Right renal pelvis (tissue), 4 donors: ENCODE measurements around the gene CCR2. TPM values are rescaled to one million over a fixed set of nuclear protein-coding genes. Genes with fewer than 3 reads are reported as not detected.
"Not testable (repeated sequence)": the region's sequence is repeated elsewhere in the genome, so short reads cannot be mapped to it uniquely, and the experiment has no call there.

ENCODE experiments used
- DNase-seq, 4 donors: peaks; one replicate each; pipeline ENCODE4 v3.0.0-alpha.2; 2013; ENCODE audit warnings: low read depth in 4 of 4, low spot score in 3 of 4, missing footprints in 1 of 4
- polyA plus RNA-seq, 4 donors: library from polyadenylated mRNA; unstranded; fragments of 120-200 nt; gene quantifications; one replicate each; pipeline ENCODE4 v1.2.1, GENCODE V29; 2013; ENCODE audit not compliant: insufficient read length in 4 of 4

CCR2 gene
- polyA plus RNA-seq = 1 to 10 TPM in 3 of 4 donors, under 1 TPM in 1; 0.58 to 2.1 (median 1.8) TPM

DNA sequence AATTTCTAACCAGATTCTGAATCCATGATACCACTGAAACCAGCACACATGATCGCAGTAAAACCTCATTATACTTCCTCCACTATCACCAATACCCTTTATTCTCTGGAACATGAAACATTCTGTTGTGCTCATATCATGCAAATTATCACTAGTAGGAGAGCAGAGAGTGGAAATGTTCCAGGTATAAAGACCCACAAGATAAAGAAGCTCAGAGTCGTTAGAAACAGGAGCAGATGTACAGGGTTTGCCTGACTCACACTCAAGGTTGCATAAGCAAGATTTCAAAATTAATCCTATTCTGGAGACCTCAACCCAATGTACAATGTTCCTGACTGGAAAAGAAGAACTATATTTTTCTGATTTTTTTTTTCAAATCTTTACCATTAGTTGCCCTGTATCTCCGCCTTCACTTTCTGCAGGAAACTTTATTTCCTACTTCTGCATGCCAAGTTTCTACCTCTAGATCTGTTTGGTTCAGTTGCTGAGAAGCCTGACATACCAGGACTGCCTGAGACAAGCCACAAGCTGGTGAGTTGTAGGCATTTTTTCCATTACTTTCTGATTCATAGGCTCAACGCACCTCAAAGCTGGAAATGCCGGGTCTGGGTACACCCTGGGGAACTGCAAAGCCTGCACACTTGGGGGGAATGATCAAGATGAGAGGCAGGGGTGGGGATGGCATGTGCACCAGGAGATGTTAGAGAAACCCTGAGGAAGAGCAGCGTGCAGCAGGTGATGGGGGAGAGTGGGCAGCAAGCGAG is at the start of gene CCR2:
Gene CCR2 (plus strand): TSS at position 465 of the 764 bp plus-strand sequence. CDS start 3,417 bp downstream, outside the sequence.
- DNase-seq = no peak

DNA sequence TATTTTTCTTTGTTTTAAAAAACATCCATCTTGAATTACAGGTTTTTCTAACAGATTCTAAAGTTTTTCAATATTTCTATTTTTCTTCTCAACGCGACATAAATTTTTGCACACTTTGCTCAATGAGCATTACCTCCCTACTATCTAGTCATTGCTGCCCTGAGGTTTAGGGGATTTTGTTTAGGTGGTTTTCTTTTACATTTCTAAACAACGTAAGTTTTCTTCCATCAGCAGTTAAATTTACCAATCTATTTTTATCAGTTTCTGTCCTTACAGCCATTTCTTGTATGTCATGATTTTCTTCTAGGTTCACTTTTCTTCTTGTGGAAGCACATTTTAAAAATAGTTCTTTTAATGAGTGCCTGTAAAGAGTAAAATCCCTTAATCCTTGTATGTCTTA is 49.2 kb upstream of the CCR2 start:
- DNase-seq = no peak

DNA sequence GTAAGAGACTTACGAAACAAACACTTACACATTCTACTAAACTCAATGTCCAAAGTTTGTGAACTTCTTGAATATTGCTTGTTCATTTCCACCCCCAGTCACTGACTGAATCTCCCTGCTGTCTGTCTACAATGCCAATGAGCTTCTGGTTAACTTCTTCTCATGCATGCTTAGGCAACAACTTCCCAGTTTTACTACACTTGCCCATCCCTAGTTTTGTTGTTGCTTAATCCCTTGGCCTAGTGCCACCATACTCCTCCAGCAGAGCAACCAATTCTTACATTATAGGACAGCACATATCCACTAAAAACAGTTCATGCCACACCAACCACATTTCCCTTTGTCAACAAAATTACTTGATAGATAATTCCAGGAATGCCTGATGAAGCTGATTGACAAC is 40.9 kb upstream of the CCR2 start:
- no peak for DNase-seq

DNA sequence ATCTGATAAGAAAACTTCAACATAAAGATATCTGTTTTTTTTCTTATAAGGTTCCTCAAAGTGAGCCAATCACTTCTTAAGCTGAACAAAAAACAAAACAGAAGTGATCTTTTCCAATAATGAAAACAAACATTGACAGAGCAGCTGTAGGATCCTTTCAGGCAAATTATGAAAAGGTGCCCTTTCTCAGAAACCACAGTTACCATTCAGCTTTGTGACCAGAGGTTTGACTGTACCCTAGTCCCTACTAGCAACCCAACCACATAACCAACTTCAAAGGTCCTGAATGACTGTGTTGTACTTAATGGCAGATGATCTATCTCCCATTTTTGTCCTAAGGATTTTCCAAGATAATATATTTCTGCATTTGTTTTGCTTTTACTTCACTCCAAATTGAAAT is 39.4 kb upstream of the CCR2 start:
- DNase-seq = no peak

DNA sequence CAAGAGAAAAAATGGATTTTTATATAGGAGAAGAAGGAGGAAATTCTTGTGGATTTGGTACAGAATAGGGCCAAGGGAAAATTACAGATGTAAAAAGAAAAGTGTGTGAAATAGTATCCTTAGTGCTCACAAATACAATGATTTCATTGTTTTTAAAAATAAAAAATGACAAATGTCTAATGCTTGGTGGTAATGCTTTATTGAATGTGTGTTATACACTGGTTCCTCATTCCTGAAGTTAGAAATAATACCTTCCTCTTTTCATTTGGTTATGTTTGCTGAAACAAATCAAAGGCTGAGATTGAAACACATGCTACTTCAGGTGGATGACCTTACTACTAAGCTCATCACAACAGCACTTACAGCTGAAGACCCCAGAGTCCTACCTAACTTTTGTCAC is 37.7 kb upstream of the CCR2 start:
- no peak for DNase-seq

DNA sequence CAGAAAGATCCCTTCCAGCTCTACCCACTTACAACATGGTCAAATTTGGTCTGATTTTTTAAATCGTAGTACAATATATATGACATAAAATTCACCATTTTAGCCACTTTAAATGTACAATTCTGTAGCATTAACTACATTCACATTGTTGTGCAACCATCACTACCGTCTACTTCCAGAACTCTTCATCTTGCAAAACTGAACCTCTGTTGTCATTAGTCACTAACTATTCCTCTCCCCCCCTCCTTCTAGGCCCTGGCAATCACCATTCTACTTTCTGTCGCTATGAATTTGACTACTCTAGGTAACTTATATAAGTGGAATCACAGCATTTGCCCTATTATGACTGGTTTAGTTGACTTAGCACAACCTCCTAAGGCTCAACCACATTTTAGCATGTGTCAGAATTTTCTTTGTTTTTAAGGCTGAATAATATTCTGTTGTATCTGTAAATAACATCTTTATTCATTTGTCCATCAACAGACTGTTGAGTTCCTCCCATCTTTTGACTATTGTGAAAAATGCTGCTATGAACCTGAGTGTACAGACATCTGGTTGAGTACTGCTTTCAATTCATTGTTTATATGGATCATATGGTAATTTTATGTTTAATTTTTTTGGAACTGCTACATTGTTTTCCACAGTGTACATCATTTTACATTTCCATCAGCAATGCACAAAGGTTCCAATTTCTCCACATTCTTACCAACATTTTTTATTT is 35.5 kb upstream of the CCR2 start:
- no peak for DNase-seq

DNA sequence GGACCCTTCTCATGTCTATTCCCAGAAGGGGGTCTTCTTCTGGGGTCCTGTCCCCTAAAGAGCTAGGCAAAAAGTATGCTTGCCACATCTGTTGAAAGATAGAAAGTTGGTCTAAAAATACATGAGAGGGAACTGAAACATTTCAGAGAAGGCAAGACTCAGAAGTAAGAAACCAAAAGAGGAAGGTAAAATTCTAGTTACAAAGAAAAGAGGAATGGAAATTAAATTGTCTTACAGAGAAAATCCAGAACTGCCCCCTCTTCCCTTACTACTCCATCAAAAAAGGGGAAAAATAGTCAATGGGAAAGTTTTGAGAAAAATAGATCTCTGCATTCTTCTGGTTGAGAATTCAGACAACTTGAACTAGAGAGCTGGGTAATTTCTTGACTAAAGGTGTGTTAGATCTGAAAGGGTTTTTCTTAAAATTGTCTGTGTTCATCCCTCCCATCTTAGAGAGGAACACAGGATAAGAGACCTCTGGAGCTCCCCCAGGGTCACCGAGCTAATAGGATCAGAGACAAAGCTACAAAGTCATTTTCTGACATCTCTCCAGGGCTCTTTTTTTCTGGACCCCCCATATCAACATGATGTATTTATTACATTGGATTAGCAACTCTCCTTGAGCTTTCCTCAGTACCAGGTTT is 32.3 kb upstream of the CCR2 start:
- DNase-seq = no peak

DNA sequence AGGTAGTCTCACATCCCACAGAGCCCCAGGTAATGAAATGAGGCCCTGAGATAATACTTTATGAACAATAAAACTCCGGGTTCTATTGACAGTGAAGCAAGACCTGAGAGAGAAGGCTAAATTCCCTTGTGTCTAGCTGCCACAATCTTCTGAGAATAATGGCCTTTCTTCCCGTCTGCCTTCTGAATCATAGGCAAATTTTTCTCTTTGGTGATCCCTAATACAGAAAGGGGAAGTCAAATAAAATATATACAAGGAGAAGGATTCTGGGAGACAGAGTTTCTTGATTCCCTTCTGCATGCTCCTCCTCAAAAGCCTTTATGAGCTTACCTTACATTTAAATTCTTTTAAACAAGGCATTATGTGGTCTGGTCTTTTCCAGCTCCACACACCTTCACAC is 29.9 kb upstream of the CCR2 start:
- DNase-seq = no peak

DNA sequence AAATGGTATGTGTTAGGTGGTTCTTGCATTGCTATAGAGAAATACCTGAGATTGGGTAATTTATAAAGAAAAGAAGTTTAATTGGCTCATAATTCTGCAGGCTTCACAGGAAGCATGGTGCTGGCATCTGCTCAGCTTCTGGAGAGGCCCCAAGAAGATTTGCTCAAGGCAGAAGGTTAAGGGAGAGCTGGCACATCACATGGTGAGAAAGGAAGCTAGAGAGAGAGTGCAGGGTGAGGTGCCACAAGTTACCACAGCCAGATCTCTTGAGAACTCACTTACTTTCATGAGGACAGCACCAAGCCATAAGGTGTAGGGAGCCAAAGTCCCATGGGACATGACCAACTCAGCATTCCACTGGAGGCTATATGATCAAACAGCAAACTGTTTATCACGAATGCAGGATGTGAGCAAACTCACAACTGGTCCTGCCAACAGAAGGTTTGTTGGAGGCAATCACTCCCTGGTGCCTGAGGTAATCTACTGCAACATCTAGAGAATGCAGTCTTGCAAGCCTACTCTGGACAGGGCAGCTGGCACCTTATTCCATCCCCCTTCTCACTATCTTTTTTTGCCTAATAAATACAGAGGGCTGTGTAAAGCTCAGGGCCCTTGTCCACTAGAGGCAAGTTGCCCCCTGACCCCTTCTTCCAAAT is 28.1 kb upstream of the CCR2 start:
- DNase-seq = no peak

DNA sequence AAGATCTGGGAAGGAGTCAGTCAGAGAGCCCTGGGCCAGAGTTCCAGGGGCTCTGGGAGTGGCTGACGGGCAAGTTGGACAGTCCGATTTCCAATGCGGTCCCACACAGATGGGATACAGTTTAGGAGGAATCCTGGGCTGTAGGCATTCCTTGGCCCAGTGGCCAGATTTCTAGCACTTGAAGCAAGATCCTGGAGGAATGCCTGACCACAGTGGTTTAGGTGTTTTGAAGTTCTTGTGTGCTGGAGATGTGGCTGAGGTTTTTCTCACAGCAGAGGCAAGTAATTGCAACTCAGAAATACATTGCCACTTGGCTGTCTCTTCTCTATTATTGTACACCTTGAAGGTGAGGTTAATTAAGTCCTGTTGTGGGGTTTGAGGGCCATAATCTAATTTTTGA is 23.2 kb upstream of the CCR2 start:
- not testable (repeated sequence) for DNase-seq

DNA sequence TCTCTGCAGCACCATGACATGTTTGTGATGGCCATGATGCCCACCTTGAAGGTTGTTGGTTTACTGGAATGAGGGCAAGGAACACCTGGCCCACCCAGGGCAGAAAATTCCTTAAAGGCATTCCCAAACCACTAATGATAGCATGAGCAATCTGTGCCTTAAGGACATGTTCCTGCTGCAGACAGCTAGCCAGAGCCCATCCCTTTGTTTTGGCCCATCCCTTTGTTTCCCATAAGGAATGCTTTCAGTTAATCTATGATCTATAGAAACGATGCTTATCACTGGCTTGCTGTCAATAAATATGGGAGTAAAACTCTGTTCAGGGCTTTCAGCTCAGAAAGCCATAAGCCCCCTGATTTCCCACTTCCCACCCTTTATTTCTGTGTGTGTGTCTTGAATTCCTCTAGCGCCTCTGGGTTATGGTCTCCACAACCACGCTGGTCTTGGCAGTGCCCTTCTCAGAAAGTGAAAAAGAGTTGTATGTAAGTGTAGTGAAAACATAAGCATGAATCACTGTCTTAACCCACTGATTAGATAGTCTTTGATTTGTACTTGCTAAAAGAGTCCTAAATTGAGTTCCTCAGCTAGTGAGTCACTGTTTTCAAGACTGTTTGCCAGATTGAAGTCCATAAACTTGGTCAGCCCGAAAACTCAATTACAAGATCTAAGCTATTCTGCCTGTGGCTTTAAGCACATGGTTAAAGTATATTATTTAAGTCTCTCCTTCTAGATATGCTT is 19.0 kb upstream of the CCR2 start:
- DNase-seq = no peak

DNA sequence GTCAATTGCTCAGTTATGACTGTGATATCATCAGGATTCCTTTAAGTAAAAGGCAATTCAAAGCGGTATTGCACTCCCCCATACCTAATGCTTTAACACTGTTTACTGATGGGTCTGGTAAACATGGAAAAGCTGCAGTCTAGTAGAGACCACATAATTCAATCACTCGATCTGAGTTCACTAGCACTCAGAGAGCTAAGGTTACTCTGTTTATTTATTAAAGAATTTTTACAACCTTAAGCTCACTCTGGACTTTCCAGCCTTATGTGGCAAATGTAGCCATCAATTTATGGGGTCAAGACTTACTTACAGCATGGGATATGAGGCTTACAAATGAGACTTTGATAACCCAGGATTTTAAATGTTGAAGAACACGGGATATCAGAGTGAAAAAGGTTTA is 18.4 kb upstream of the CCR2 start:
- no peak for DNase-seq

DNA sequence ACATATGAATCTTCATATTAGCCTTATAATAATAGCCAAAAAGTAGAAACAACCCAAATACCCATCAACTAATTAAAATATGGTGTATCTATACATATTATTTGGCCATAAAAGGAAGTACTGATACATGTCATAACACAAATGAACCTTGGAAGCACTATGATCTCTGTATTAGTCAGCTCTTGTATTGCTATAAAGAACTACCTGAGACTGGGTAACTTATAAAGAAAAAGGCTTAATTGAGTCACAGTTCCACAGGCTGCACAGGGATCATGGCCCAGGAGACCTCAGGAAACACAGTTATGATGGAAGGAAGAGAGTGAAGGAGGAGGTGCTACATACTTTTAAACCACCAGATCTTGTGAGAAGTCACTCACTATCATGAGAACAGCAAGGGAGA is 16.0 kb upstream of the CCR2 start:
- no peak for DNase-seq

DNA sequence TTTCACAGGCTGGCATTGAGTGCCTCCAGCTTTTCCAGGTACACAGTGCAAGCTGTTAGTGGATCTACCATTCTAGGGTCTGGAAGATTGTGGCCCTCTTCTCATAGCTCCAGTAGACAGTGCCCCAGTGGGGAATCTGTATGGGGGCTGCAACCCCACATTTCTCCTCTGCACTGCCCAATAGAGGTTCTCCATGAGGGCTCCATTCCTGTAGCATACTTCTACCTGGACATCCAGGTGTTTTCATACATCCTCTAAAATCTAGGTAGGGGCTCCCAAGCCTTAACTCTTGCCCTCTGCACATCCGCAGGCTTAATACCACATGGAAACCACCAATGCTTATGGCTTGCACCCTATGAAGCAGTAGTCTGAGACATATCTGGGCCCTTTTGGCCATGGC is 15.1 kb upstream of the CCR2 start:
- DNase-seq = no peak

DNA sequence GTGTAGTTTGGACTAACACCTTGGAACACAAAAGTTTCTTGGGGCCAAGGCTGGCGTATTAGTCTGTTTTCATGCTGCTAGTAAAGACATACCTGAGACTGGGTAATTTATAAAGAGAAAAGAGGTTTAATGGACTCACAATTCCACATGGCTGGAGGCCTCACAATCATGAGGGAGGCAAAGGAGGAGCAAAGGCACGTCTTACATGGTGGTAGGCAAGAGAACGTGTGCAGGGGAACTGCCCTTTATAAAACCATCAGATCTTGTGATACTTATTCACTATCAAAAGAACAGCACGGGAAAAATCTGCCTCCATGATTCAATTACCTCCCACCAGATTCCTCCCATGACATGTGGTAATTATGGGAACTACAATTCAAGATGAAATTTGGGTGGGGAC is 9.4 kb upstream of the CCR2 start:
- DNase-seq = no peak

DNA sequence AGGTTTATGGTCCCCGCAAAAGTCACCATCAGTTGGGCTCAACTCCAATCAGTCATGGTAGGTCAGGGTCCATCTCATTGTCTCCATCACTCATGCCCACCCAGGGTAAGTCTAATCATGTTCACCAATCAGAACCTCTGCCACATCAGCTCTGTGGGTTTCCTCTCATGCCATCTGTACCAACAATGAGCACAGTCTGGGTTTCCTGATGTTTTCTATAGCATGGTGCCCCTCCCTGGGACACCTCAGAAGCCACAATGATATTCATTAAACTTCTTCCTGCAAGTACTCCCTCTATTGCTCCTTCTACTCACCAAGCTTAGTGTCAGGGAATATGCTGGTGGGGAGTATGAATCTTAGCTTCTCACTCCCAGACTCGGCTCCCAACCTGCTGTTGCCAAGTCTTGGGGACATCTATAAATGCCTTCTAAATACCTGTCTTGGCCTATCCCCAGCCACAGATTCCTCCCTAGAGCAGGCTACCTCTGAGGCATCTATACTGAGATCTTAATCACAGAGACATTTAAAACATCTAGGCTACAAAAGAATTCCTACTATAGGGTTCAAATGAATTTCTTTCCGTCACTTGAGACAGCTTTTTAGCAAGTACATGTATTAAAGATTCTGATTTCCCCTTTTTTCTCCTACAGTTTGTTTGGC is 5.0 kb upstream of the CCR2 start:
- DNase-seq = no peak

DNA sequence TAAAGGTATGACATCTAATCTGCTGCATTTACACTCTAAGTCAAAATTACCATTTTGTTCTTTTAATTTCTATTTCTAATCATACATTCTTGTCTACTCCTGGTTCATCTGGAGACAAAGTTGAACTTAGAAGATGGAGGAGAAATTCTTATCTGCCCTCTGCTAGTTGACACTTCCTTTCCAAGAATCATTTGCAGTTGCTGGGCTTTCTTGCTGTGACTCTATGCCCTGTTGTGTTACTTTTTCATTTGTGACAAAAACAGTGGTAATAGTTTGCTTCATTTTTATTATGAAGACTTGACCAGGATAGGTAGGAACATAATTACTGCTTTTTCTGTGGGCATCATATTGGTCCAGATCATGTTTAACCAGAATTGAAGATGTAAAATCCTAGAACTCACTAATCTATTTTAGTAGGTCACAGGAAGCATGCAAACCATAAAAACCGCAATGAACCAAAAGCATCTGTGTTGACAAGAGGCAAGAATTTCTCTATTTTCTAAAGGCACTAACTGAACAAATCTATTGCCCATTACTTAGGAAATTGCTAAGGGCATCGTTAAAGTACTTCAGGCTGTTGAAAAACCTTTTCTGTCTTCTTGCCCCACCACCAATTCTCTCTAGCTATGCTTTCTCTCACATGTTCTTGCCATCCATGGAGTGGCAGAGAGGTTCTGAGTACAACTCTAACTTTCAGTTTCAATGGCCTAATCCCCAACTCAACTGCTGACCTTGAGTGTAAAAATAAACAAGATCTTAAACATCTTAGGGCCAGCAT is 4.2 kb upstream of the CCR2 start:
- no peak for DNase-seq

DNA sequence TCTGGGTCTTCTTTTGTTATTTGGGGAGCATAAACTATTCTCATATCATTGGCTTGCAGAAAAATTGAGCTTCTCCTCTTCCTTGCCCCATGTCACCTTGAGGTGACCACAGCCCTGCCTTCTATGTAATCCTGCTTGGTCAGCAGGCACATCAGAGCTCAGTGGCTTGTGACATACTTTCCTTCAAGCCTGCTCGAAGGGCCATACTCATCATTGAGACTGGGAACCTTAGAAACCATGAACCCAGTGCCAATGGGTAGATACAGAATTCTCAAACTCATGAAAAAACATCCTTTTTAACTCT is 3.7 kb upstream of the CCR2 start:
- no peak for DNase-seq

DNA sequence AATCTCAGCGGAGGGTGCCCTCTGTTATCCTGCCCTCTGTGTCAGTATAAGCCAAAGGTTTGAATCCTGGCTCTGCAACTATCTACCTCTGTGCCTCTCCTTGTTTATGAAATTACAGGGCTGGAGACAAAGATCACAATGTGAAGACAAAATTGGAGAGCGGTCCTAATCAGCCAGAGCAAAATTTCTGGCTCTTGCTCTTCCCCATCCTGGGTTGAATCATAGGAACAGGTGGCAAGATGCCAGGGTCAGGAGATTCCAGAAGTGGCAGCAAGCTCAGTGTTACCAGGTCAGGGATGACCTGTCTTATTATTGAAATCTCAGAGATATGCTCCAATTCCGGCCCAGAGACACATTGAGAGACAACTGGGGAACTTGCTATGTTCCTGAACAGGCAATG is 2.3 kb upstream of the CCR2 start:
- no peak for DNase-seq
